KMS-11 (cell line): ENCODE measurements around the gene ZNF397.
A peak's percentile ranks its signal among the peaks of the same experiment; 100 is the strongest.

Experiments used
- H2AFZ ChIP-seq: fragments of 200-600 bp; sonication (generic); 2 replicates; pipeline ENCODE4 v1.6.1; 2016; ENCODE audit warnings: antibody characterized with exemption, mixed run types, low read depth
- H3K27ac ChIP-seq: fragments of 200-600 bp; sonication (generic); 2 replicates; pipeline ENCODE4 v1.6.1; 2016; ENCODE audit warnings: mild to moderate bottlenecking, mixed run types
- H3K27me3 ChIP-seq: fragments of 200-600 bp; sonication (generic); 2 replicates; pipeline ENCODE4 v1.6.1; 2017; ENCODE audit warnings: mild to moderate bottlenecking, low read depth, mixed run types, moderate library complexity; ENCODE audit not compliant: insufficient read depth
- H3K36me3 ChIP-seq: fragments of 200-600 bp; sonication (generic); 2 replicates; pipeline ENCODE4 v1.6.1; 2017; ENCODE audit warnings: mild to moderate bottlenecking, mixed run types; ENCODE audit not compliant: insufficient read depth
- H3K4me1 ChIP-seq: fragments of 200-600 bp; sonication (generic); 2 replicates; pipeline ENCODE4 v1.6.1; 2016; ENCODE audit warnings: mild to moderate bottlenecking, low read depth, mixed run types; ENCODE audit not compliant: poor library complexity, severe bottlenecking
- H3K4me2 ChIP-seq: fragments of 200-600 bp; sonication (generic); 2 replicates; pipeline ENCODE4 v1.7.0; 2016; ENCODE audit warnings: mild to moderate bottlenecking, mixed run types
- H3K4me3 ChIP-seq: fragments of 200-600 bp; sonication (generic); IDR thresholded peaks from 2 replicates; pipeline ENCODE4 v1.6.1; 2017; ENCODE audit warnings: low read depth, low read length, mixed read lengths; ENCODE audit not compliant: insufficient read depth
- H3K79me2 ChIP-seq: fragments of 200-600 bp; sonication (generic); 2 replicates; pipeline ENCODE4 v1.6.1; 2016; ENCODE audit warnings: low read depth, mixed run types; ENCODE audit not compliant: insufficient read depth
- H3K9ac ChIP-seq: fragments of 200-600 bp; sonication (generic); 2 replicates; pipeline ENCODE4 v1.6.1; 2016; ENCODE audit warnings: mild to moderate bottlenecking, mixed run types
- H4K20me1 ChIP-seq: fragments of 200-600 bp; sonication (generic); 2 replicates; pipeline ENCODE4 v1.6.1; 2016; ENCODE audit warnings: mild to moderate bottlenecking, mixed run types; ENCODE audit not compliant: insufficient read depth
- TF ChIP-seq, protein P1 (sequence below): fragments of 200-600 bp; sonication (generic); conservative IDR thresholded peaks from 2 replicates; pipeline ENCODE4 v1.6.1; 2017; ENCODE audit warnings: low read depth, mild to moderate bottlenecking, antibody characterized with exemption, low read length, moderate library complexity, mixed read lengths

Gene ZNF397

DNA sequence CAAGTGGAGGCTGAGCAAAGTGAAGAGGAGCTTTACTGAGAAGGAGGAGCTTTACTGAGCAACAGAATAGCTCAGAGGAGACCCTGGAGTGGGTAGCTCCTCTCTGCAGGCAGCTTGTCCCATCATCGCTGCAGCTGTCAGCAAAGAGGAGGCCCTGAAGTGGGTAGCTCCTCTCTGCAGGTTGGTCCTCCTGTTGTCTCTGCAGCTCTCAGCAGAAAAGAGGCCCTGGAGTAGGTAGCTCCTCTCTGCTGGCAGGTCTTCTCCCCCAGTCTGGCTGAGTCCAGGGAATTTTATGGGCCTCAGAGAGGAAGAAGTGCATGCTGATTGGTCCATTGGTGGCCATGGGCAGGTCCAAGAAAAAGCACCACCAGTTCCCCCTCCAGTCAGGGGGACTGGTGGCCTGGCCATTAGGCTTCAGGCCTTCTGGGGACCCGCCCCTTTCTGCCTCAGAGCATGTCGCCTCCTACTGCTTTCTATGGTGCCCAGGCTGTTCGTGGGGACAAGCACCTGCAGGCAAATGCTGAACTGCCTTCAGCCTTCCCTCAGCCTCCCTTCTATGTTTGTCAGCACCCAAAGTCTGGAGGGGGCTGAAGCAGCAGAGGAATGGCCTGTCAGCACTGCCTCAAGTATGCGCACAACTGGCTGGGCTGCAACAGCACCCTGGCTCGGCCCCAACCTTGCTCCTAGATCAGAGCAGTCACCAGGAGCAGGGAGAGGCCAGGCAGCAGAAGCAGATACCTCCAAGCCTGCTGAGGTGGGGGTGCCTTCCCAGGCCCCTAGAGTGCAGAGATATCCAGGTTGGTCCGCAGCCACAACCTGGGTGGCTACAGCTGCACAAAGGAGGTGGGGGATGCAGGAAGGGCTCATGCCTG is 43.3 kb downstream of the ZNF397 start:
- H3K9ac ChIP-seq: no peak overlapping the region

DNA sequence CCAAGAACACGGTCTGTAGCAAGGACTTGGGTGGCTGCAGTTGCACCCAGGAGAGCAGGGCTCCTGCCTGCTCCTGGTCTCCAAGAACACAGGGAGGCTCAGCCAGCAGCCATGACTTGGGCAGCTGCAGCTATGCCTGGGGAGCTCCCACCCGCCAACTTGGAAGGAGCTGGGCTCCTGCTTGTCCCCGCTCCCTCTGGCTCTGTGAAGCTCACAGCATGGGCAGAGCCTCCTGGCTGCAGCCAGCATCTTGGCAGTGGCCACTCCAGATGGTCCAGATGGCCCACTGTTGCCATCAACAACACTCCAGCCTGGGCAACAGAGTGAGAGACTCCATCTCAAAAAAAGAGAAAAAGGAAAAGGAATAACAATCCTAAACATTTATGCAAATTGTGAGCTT is 44.0 kb downstream of the ZNF397 start:
- no peak overlapping the region for H3K4me2 ChIP-seq
- H3K79me2 ChIP-seq: no peaks in the 10 kb centered on the region
- no peaks in the 10 kb centered on the region for H3K36me3 ChIP-seq
- TF ChIP-seq, protein P1, sequence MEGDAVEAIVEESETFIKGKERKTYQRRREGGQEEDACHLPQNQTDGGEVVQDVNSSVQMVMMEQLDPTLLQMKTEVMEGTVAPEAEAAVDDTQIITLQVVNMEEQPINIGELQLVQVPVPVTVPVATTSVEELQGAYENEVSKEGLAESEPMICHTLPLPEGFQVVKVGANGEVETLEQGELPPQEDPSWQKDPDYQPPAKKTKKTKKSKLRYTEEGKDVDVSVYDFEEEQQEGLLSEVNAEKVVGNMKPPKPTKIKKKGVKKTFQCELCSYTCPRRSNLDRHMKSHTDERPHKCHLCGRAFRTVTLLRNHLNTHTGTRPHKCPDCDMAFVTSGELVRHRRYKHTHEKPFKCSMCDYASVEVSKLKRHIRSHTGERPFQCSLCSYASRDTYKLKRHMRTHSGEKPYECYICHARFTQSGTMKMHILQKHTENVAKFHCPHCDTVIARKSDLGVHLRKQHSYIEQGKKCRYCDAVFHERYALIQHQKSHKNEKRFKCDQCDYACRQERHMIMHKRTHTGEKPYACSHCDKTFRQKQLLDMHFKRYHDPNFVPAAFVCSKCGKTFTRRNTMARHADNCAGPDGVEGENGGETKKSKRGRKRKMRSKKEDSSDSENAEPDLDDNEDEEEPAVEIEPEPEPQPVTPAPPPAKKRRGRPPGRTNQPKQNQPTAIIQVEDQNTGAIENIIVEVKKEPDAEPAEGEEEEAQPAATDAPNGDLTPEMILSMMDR: no peak
- no peaks in the 10 kb centered on the region for H3K27me3 ChIP-seq
- H3K27ac ChIP-seq: no peak overlapping the region
- H2AFZ ChIP-seq: no peak overlapping the region
- no peaks in the 10 kb centered on the region for H4K20me1 ChIP-seq
- H3K4me1 ChIP-seq: peaks cover 4% of the 10 kb centered on the region
- H3K9ac ChIP-seq: no peak overlapping the region
- H3K4me3 ChIP-seq: no peak overlapping the region

More for the DNA sequence above, 43.3 kb downstream of the ZNF397 start:
- no peak overlapping the region for H3K4me3 ChIP-seq
- no peak overlapping the region for H2AFZ ChIP-seq
- no peak overlapping the region for H3K4me2 ChIP-seq
- no peaks in the 10 kb centered on the region for H3K79me2 ChIP-seq
- H4K20me1 ChIP-seq: no peaks in the 10 kb centered on the region
- H3K27ac ChIP-seq: no peak overlapping the region
- H3K4me1 ChIP-seq: peaks cover under 1% of the 10 kb centered on the region
- H3K36me3 ChIP-seq: no peaks in the 10 kb centered on the region
- H3K27me3 ChIP-seq: no peaks in the 10 kb centered on the region
- TF ChIP-seq, protein P1: no peak

DNA sequence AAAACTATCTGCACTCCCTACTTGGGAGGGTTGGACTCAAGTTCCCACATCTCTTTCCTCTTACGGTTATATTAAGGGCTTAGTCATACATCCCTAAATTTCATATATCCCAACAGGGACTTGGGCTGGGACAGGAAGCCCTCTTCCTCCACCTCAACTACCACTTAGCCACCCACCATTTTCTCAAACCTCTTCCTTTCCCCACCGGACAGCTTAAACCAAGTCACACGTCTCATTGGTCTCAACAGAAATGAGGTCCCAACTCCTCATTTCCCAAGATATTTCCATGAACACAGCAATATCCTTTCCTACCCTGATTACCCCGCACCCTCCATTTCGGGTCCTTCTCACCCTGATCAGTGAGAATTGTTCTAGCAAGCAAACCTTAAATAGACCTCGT is 48.5 kb downstream of the ZNF397 start:
- Histone ChIP-seq H3K9ac (peak overlapping the region; percentile 82), H3K27ac (peak overlapping the region; percentile 43; the same call in 1 of the 2 replicates), H3K4me2 (peak overlapping the region; percentile 92), H3K4me3 (peak overlapping the region; percentile 53), H3K27me3 (no peaks in the 10 kb centered on the region), H2AFZ (peak overlapping the region; percentile 83), H3K4me1 (peaks cover 13% of the 10 kb centered on the region), H3K79me2 (peaks cover 16% of the 10 kb centered on the region), H4K20me1 (no peaks in the 10 kb centered on the region), H3K36me3 (no peaks in the 10 kb centered on the region)
- TF ChIP-seq, protein P1: no peak

DNA sequence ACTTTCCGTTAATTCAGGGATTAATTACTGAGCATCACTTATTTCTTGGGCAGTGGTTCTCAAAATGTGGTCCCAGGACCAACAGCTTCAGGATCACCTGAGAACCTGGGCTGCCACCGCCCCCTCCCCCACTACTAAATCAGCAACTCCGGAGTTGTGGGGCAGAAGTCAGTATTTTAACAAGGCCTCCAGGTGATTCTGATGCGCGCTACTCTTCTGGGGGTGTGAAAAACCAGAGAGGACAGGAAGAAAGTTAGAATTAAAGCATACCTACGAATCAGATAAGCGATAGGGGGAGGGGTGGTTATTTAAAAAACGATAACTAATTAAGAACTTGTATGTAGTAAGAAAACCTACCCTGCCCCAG is 48.9 kb downstream of the ZNF397 start:
- TF ChIP-seq, protein P1: no peak
- Histone ChIP-seq H3K27ac (peak overlapping the region; percentile 43), H3K9ac (peak overlapping the region; percentile 82), H3K79me2 (peaks cover 16% of the 10 kb centered on the region), H2AFZ (peak overlapping the region; percentile 83), H3K27me3 (no peaks in the 10 kb centered on the region), H3K4me3 (peak overlapping the region; percentile 53), H3K36me3 (no peaks in the 10 kb centered on the region), H3K4me1 (peaks cover 13% of the 10 kb centered on the region), H3K4me2 (peak overlapping the region; percentile 92), H4K20me1 (no peaks in the 10 kb centered on the region)
